Measurements from ENCODE around the gene SEMA5B. TPM values are rescaled to one million over a fixed set of nuclear protein-coding genes. Genes with fewer than 3 reads are reported as not detected.

Gene SEMA5B
- total and polyA plus RNA-seq, 2 of the 4 experiments (the other 2 are of a cell fraction): not detected

DNA sequence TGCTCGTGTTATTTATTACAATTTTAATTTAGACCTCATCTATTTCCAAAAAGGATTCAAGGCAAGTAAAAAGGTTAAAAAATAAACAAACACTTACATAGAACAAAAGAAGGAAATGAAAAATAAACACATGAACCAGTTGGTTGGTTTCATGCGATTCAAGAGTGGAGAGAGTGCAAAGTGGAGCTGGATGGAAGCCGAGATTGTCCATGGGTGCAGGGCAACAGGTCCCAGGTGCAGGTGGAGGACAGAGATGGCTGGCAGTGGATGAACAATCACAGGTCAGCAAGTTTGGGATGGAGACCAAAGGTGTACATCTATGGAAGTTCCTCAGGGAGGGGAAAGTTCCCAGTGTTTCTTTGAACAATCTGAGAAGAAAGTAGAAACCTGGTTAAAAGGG lies 11.6 kb upstream of the SEMA5B start:
- H3K79me1 ChIP-seq (ENCODE audit: low read depth in 1 of 2, low read length in 2 of 2): no peaks in the 10 kb centered on the region
- no peak overlapping the region for H3K56ac ChIP-seq (ENCODE audit: extremely low read depth, insufficient read depth, low read length)
- H3K18ac ChIP-seq (ENCODE audit: low read depth, low read length): no peak overlapping the region
- no peak overlapping the region for H3K23ac ChIP-seq (ENCODE audit: low read depth, low read length)
- H4K20me1 ChIP-seq (ENCODE audit: insufficient read depth, low read length): no peaks in the 10 kb centered on the region
- H3K9me1 ChIP-seq (ENCODE audit: insufficient read depth, low read length): 0 out of 2 replicates have a peak, but pooled peaks cover 2% of the 10 kb centered on the region
- in situ Hi-C loops (cut with MboI; ENCODE audit: low sequenced_read_pairs) (no loop called here), intact Hi-C loops (cut with micrococcal nuclease) (no loop called here), dilution Hi-C loops (cut with HindIII; ENCODE audit: low sequenced_read_pairs, unreplicated experiment) (no loop called here)
- H4K91ac ChIP-seq (ENCODE audit: insufficient read depth, low read depth, low read length): no peak overlapping the region
- H3K27me3 ChIP-seq (ENCODE audit: control insufficient read depth, insufficient read depth, low read length): peaks cover 73% of the 10 kb centered on the region
- no peak overlapping the region for H4K5ac ChIP-seq (ENCODE audit: low read depth, low read length)
- H2BK15ac ChIP-seq (ENCODE audit: low read depth, low read length): no peak overlapping the region
- no peak overlapping the region for H2BK20ac ChIP-seq (ENCODE audit: low read depth, low read length)
- BruUV-seq (replicated peaks): no TSS peak
- no peak overlapping the region for H4K8ac ChIP-seq (ENCODE audit: low read depth in 2 of 2, low read length in 2 of 2)
- H3K9ac ChIP-seq (ENCODE audit: low read depth, low read length): no peak overlapping the region
- H2BK5ac ChIP-seq (ENCODE audit: low read depth, low read length, poor library complexity, severe bottlenecking): no peak overlapping the region
- no peak for ATAC-seq (ENCODE audit: low read depth)
- H2AFZ ChIP-seq (replicated peaks; ENCODE audit: low read length, poor library complexity): no peak overlapping the region
- no CpG with 5 or more reads among the region's 3 CpGs for WGBS, 2 experiments (ENCODE audit: extremely low coverage in 2 of 2, insufficient read length in 1 of 2)
- ChIA-PET CTCF (no interaction called here), POLR2A (ENCODE audit: unreplicated experiment) (no interaction called here)
- no peak overlapping the region for H3K4me2 ChIP-seq (ENCODE audit: low read depth, low read length)
- no peak overlapping the region for H2AK5ac ChIP-seq (ENCODE audit: low read depth, low read length)
- H3K4me1 ChIP-seq (ENCODE audit: control insufficient read depth, insufficient read depth, low read length): no peaks in the 10 kb centered on the region; the same call in 1 of the 2 replicates
- no peak overlapping the region for H3K4me3 ChIP-seq (ENCODE audit: insufficient read depth, low read depth, low read length)
- H3K27ac ChIP-seq (ENCODE audit: insufficient read depth, low read length): no peak overlapping the region
- H3K9me3 ChIP-seq (ENCODE audit: control insufficient read depth, insufficient read depth, low read length): no peaks in the 10 kb centered on the region
- H3K4ac ChIP-seq (ENCODE audit: low read depth, low read length): no peak overlapping the region
- H2BK120ac ChIP-seq (ENCODE audit: low read depth, low read length): no peak overlapping the region
- TF ChIP-seq, protein P1, sequence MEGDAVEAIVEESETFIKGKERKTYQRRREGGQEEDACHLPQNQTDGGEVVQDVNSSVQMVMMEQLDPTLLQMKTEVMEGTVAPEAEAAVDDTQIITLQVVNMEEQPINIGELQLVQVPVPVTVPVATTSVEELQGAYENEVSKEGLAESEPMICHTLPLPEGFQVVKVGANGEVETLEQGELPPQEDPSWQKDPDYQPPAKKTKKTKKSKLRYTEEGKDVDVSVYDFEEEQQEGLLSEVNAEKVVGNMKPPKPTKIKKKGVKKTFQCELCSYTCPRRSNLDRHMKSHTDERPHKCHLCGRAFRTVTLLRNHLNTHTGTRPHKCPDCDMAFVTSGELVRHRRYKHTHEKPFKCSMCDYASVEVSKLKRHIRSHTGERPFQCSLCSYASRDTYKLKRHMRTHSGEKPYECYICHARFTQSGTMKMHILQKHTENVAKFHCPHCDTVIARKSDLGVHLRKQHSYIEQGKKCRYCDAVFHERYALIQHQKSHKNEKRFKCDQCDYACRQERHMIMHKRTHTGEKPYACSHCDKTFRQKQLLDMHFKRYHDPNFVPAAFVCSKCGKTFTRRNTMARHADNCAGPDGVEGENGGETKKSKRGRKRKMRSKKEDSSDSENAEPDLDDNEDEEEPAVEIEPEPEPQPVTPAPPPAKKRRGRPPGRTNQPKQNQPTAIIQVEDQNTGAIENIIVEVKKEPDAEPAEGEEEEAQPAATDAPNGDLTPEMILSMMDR (conservative IDR thresholded peaks at IDR 0.05; ENCODE audit: low read depth, low read length): no peak
- no peak for TF ChIP-seq NFE2L2 (IDR thresholded peaks at IDR 0.05; ENCODE audit: low read depth, low read length)
- no peak for TF ChIP-seq MAFK (IDR thresholded peaks at IDR 0.05; ENCODE audit: low read depth, low read length)
- no peak for TF ChIP-seq POLR2A (IDR thresholded peaks at IDR 0.05; ENCODE audit: low read depth, low read length)
- TF ChIP-seq, protein P2, sequence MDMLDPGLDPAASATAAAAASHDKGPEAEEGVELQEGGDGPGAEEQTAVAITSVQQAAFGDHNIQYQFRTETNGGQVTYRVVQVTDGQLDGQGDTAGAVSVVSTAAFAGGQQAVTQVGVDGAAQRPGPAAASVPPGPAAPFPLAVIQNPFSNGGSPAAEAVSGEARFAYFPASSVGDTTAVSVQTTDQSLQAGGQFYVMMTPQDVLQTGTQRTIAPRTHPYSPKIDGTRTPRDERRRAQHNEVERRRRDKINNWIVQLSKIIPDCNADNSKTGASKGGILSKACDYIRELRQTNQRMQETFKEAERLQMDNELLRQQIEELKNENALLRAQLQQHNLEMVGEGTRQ (IDR thresholded peaks at IDR 0.05; ENCODE audit: low read depth, low read length): no peak
- TF ChIP-seq BHLHE40 (IDR thresholded peaks at IDR 0.05; ENCODE audit: low read depth, low read length): no peak
- TF ChIP-seq CEBPB (IDR thresholded peaks at IDR 0.05; ENCODE audit: low read depth, low read length): no peak
- no peak for TF ChIP-seq FOS (IDR thresholded peaks at IDR 0.05; ENCODE audit: low read depth, low read length)
- TF ChIP-seq, protein P3, sequence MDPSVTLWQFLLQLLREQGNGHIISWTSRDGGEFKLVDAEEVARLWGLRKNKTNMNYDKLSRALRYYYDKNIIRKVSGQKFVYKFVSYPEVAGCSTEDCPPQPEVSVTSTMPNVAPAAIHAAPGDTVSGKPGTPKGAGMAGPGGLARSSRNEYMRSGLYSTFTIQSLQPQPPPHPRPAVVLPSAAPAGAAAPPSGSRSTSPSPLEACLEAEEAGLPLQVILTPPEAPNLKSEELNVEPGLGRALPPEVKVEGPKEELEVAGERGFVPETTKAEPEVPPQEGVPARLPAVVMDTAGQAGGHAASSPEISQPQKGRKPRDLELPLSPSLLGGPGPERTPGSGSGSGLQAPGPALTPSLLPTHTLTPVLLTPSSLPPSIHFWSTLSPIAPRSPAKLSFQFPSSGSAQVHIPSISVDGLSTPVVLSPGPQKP (IDR thresholded peaks at IDR 0.05; ENCODE audit: borderline replicate concordance, low read depth, low read length): no peak
- TF ChIP-seq RFX5 (IDR thresholded peaks at IDR 0.05; ENCODE audit: low read depth, low read length): no peak
- TF ChIP-seq MAZ (IDR thresholded peaks at IDR 0.05; ENCODE audit: borderline replicate concordance, low read depth, low read length): no peak
- TF ChIP-seq RCOR1 (IDR thresholded peaks at IDR 0.05; ENCODE audit: insufficient replicate concordance, low read length): no peak
- no peak for TF ChIP-seq RAD21 (IDR thresholded peaks at IDR 0.05; ENCODE audit: low read length)
- no peak for TF ChIP-seq SMC3 (IDR thresholded peaks at IDR 0.05; ENCODE audit: low read depth, low read length)
- TF ChIP-seq CHD1 (IDR thresholded peaks at IDR 0.05; ENCODE audit: low read depth, low read length): no peak
- TF ChIP-seq MXI1 (IDR thresholded peaks at IDR 0.05; ENCODE audit: borderline replicate concordance, low read depth, low read length): no peak
- DNase-seq: no peak
- H3K36me3 ChIP-seq (ENCODE audit: control insufficient read depth, insufficient read depth, low read length): no peaks in the 10 kb centered on the region
- H3K14ac ChIP-seq (replicated peaks; ENCODE audit: low read depth, low read length): no peak overlapping the region
- no peak overlapping the region for H2AK9ac ChIP-seq (replicated peaks; ENCODE audit: low read depth, low read length, poor library complexity)

Data from IMR-90 (cell line).